OCI-LY3 (cell line): ENCODE data around the gene SEMA6A.

Experiments used
- H2AFZ ChIP-seq: fragments of 200-600, 300-600 bp; shearing (Covaris generic); 2 replicates; pipeline ENCODE4 v1.6.0; 2014; ENCODE audit warnings: antibody characterized with exemption, low read depth, low read length
- H3K27ac ChIP-seq: fragments of 200-600, 300-600 bp; sonication (generic); 2 replicates; pipeline ENCODE4 v1.5.1; 2014; ENCODE audit warnings: mild to moderate bottlenecking, low read length, moderate library complexity, mixed read lengths
- H3K27me3 ChIP-seq: fragments of 200-600, 300-600 bp; sonication (generic); 2 replicates; pipeline ENCODE4 v1.6.1; 2014; ENCODE audit warnings: low read depth, low read length, mixed read lengths
- H3K36me3 ChIP-seq: fragments of 200-600, 300-600 bp; sonication (generic); replicated peaks from 2 replicates; pipeline ENCODE3; 2014; ENCODE audit warnings: low read depth, low read length, mixed read lengths
- H3K4me1 ChIP-seq: fragments of 300-600, 200-600 bp; sonication (generic); 2 replicates; pipeline ENCODE4 v1.6.1; 2014; ENCODE audit warnings: low read length, mixed read lengths
- H3K4me2 ChIP-seq: fragments of 200-600, 300-600 bp; sonication (generic); 2 replicates; pipeline ENCODE4 v1.6.1; 2014; ENCODE audit warnings: low read length, mixed read lengths
- H3K4me3 ChIP-seq: fragments of 300-600, 200-600 bp; sonication (generic); 2 replicates; pipeline ENCODE4 v1.5.1; 2014; ENCODE audit warnings: antibody characterized with exemption, mild to moderate bottlenecking, low read length, moderate library complexity
- H3K79me2 ChIP-seq: fragments of 300-600, 200-600 bp; shearing (Covaris generic); 2 replicates; pipeline ENCODE4 v1.6.1; 2014; ENCODE audit warnings: mild to moderate bottlenecking, low read length, mixed read lengths
- H3K9ac ChIP-seq: fragments of 300-600, 200-600 bp; shearing (Covaris generic); 2 replicates; pipeline ENCODE4 v1.6.0; 2014; ENCODE audit warnings: mild to moderate bottlenecking, low read length, moderate library complexity
- H3K9me3 ChIP-seq: fragments of 200-600, 300-600 bp; shearing (Covaris generic); 2 replicates; pipeline ENCODE4 v1.6.1; 2014; ENCODE audit warnings: low read length, mixed read lengths; ENCODE audit not compliant: insufficient read depth
- H4K20me1 ChIP-seq: fragments of 200-600, 300-600 bp; sonication (generic); 2 replicates; pipeline ENCODE4 v1.6.1; 2016; ENCODE audit warnings: low read length, mixed read lengths; ENCODE audit not compliant: insufficient read depth
- CTCF ChIP-seq: fragments of 200-600, 300-600 bp; sonication (generic); IDR thresholded peaks from 2 replicates; pipeline ENCODE4 v1.5.1; 2014; ENCODE audit warnings: antibody characterized with exemption, low read length, low read depth
- EZH2phosphoT487 ChIP-seq: fragments of 200-600 bp; shearing (Covaris generic); IDR thresholded peaks from 2 replicates; pipeline ENCODE4 v1.6.1; 2018; ENCODE audit warnings: antibody characterized with exemption, mixed run types, low read depth

The SEMA6A gene

GRCh38 chr5:116467465-116467843 lies 107.2 kb downstream of the SEMA6A start:
- H3K9me3 ChIP-seq = no peaks in the 10 kb centered on the region
- no peak overlapping the region for H3K4me3 ChIP-seq
- no peaks in the 10 kb centered on the region for H4K20me1 ChIP-seq
- H3K27me3 ChIP-seq = no peaks in the 10 kb centered on the region
- no peak overlapping the region for H3K27ac ChIP-seq
- no peak overlapping the region for H3K9ac ChIP-seq
- TF ChIP-seq CTCF (no peak), EZH2phosphoT487 (no peak)
- H3K4me1 ChIP-seq = no peaks in the 10 kb centered on the region
- no peaks in the 10 kb centered on the region for H3K79me2 ChIP-seq
- H3K4me2 ChIP-seq = no peak overlapping the region
- no peak overlapping the region for H2AFZ ChIP-seq
- H3K36me3 ChIP-seq = no peaks in the 10 kb centered on the region

GRCh38 chr5:116466727-116467464 lies 107.7 kb downstream of the SEMA6A start:
- Histone ChIP-seq H3K27ac (no peak overlapping the region), H3K4me2 (no peak overlapping the region), H4K20me1 (no peaks in the 10 kb centered on the region), H3K9ac (no peak overlapping the region), H3K79me2 (no peaks in the 10 kb centered on the region), H3K9me3 (no peaks in the 10 kb centered on the region), H3K4me1 (no peaks in the 10 kb centered on the region), H2AFZ (no peak overlapping the region), H3K36me3 (no peaks in the 10 kb centered on the region), H3K27me3 (no peaks in the 10 kb centered on the region), H3K4me3 (no peak overlapping the region)
- TF ChIP-seq EZH2phosphoT487 (no peak), CTCF (no peak)

DNA sequence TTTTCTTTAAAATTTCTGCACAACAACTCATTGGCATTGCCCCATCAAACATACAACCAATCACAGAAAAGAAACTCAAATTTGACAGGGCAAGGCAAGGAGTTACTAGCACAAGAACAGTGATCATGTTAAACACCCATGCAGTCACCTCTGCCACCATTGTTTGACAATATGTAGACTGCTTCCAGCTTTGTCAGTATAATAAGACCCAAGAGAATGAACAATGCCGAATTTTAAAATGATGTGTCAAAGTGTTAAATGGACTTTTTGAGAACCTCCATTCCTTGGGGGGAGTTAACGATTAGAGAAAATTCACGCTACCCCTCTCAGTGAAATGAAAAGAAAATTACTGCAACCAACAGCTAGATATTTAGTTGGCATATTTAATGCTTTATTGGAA lies 109.2 kb downstream of the SEMA6A start:
- H3K4me2 ChIP-seq = no peak overlapping the region
- H3K9ac ChIP-seq = no peak overlapping the region
- H3K4me1 ChIP-seq = peaks cover 11% of the 10 kb centered on the region
- H3K79me2 ChIP-seq = no peaks in the 10 kb centered on the region
- no peaks in the 10 kb centered on the region for H3K9me3 ChIP-seq
- no peak overlapping the region for H2AFZ ChIP-seq
- H3K4me3 ChIP-seq = no peak overlapping the region
- H3K27me3 ChIP-seq = no peaks in the 10 kb centered on the region
- no peaks in the 10 kb centered on the region for H4K20me1 ChIP-seq
- no peak overlapping the region for H3K27ac ChIP-seq
- no peaks in the 10 kb centered on the region for H3K36me3 ChIP-seq
- TF ChIP-seq EZH2phosphoT487 = no peak
- no peak for TF ChIP-seq CTCF

DNA sequence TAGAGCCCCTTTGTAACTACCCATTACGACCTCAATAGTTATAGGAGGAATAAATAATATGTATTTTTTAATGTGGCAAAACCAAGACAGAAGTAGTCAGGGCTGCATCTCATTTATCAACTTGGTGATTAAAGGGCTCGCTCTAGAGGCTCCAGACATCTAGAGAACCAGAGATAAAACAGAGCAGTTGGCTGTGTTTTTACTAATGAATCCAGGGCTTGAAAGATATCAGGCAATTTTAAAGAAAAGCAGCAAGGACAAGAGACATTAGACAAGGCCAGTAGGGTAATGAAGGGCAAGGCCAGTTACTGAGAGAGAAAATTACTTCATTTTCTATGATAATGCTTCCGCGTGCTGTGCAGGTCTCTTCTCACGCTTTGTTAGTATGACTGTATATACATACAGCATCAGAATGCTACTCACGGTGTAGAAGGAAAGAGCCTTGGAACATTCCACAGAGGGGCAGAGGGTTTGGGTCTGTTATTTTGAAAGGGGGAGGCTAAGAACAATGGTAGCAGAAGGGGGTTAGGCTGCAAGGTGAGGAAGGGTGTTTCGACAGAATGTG lies 110.4 kb downstream of the SEMA6A start:
- Histone ChIP-seq H3K4me2 (no peak overlapping the region), H3K79me2 (no peaks in the 10 kb centered on the region), H2AFZ (no peak overlapping the region), H3K4me3 (no peak overlapping the region), H3K9ac (no peak overlapping the region), H3K36me3 (no peaks in the 10 kb centered on the region), H3K27ac (no peak overlapping the region), H3K4me1 (peaks cover 11% of the 10 kb centered on the region), H3K27me3 (no peaks in the 10 kb centered on the region), H4K20me1 (no peaks in the 10 kb centered on the region), H3K9me3 (no peaks in the 10 kb centered on the region)
- TF ChIP-seq EZH2phosphoT487 = no peak
- no peak for TF ChIP-seq CTCF
